Endothelial cell of umbilical vein (primary cell): ENCODE data around the gene CRAT. TPM values are rescaled to one million over a fixed set of nuclear protein-coding genes. Genes with fewer than 3 reads are reported as not detected.

Experiments used
- BruUV-seq: library from RNA; stranded (reverse); fragments of 400-500 nt; replicated peaks from 2 replicates; lab custom pipeline; 2021; lab: Mats Ljungman, UMichigan
- CTCF ChIA-PET: fragments of 300-600, 350-600 bp; sonication (Branson Sonifier 250); formaldehyde crosslinking; loops from one replicate; lab custom pipeline; 2021; ENCODE audit warnings: antibody characterized with exemption, inconsistent platforms; lab: Charles Lee
- POLR2A ChIA-PET: fragments of 300-600, 350-600 bp; sonication (Branson Sonifier 250); formaldehyde crosslinking; loops from one replicate; lab custom pipeline; 2021; ENCODE audit warnings: antibody characterized with exemption, inconsistent platforms; lab: Charles Lee
- DNase-seq: peaks from one replicate; pipeline ENCODE4 v3.0.0-alpha.2; 2011; ENCODE audit warnings: low read depth, low spot score
- FAIRE-seq: peaks from 2 replicates; lab custom pipeline; 2011; peaks lifted over from hg19 to GRCh38; lab: Jason Lieb, UNC
- H2AFZ ChIP-seq: 2 replicates; pipeline ENCODE4 v1.6.0; 2012; ENCODE audit warnings: low read depth, low read length, control low read depth, inconsistent platforms
- H3K27ac ChIP-seq: 2 replicates; pipeline ENCODE4 v1.5.1; 2011; ENCODE audit warnings: low read depth, mild to moderate bottlenecking, control low read depth, low read length, moderate library complexity; ENCODE audit not compliant: insufficient read depth
- H3K27me3 ChIP-seq, 2 experiments: 2 replicates each; pipeline versions ENCODE4 v1.6.0 to v1.6.1; 2011; ENCODE audit warnings: low read length in 2 of 2, mixed read lengths in 1 of 2; ENCODE audit not compliant: control insufficient read depth in 2 of 2, insufficient read depth in 2 of 2
- H3K36me3 ChIP-seq, 2 experiments: 2 replicates in 1 of 2; 3 replicates in 1 of 2; pipeline ENCODE4 v1.5.1; 2011; ENCODE audit warnings: low read length in 2 of 2, mild to moderate bottlenecking in 1 of 2, moderate library complexity in 1 of 2; ENCODE audit not compliant: control insufficient read depth in 2 of 2, insufficient read depth in 2 of 2; ENCODE audit errors: extremely low read depth in 1 of 2
- H3K4me1 ChIP-seq: 3 replicates; pipeline ENCODE4 v1.5.1; 2011; ENCODE audit warnings: mild to moderate bottlenecking, low read length; ENCODE audit not compliant: control insufficient read depth, insufficient read depth; ENCODE audit errors: extremely low read depth
- H3K4me2 ChIP-seq: 2 replicates; pipeline ENCODE4 v1.6.1; 2011; ENCODE audit warnings: low read length, control low read depth, mixed read lengths; ENCODE audit not compliant: insufficient read depth
- H3K4me3 ChIP-seq, 3 experiments: fragments of 200-600 bp in 1 of 3; sonication (generic), shearing (Covaris generic) in 1 of 3; replicated peaks in 1 of 3; 2 replicates each; pipeline ENCODE4 v1.5.1; 2011 to 2016; ENCODE audit warnings: control low read depth in 3 of 3, low read length in 3 of 3, mild to moderate bottlenecking in 2 of 3, inconsistent platforms in 1 of 3, low read depth in 1 of 3, moderate library complexity in 1 of 3; ENCODE audit not compliant: insufficient read depth in 1 of 3
- H3K79me2 ChIP-seq: 2 replicates; pipeline ENCODE4 v1.6.0; 2012; ENCODE audit warnings: low read length, inconsistent platforms; ENCODE audit not compliant: control insufficient read depth, insufficient read depth
- H3K9ac ChIP-seq: replicated peaks from 2 replicates; pipeline ENCODE3; 2011; ENCODE audit warnings: low read length, control low read depth; ENCODE audit not compliant: insufficient read depth; ENCODE audit errors: extremely low read depth
- H3K9me1 ChIP-seq: replicated peaks from 3 replicates; pipeline ENCODE4 v1.6.0; 2011; ENCODE audit warnings: mild to moderate bottlenecking, low read length; ENCODE audit not compliant: control insufficient read depth, insufficient read depth; ENCODE audit errors: extremely low read depth
- H3K9me3 ChIP-seq: replicated peaks from 2 replicates; pipeline ENCODE4 v1.5.1; 2012; ENCODE audit warnings: low read length, inconsistent platforms; ENCODE audit not compliant: control insufficient read depth, insufficient read depth
- H4K20me1 ChIP-seq: replicated peaks from 2 replicates; pipeline ENCODE3; 2011; ENCODE audit warnings: mild to moderate bottlenecking, low read length; ENCODE audit not compliant: control insufficient read depth, insufficient read depth; ENCODE audit errors: extremely low read depth
- EZH2 ChIP-seq: IDR thresholded peaks from 2 replicates; pipeline ENCODE4 v1.6.1; 2012; ENCODE audit warnings: borderline replicate concordance, low read depth, mild to moderate bottlenecking, moderate library complexity, low read length, inconsistent platforms; ENCODE audit not compliant: severe bottlenecking
- FOS ChIP-seq: IDR thresholded peaks from 2 replicates; pipeline ENCODE4 v1.6.1; 2011; ENCODE audit warnings: mild to moderate bottlenecking, low read length, moderate library complexity, borderline replicate concordance; ENCODE audit not compliant: insufficient read depth
- GATA2 ChIP-seq: IDR thresholded peaks from 2 replicates; pipeline ENCODE4 v1.7.0; 2011; ENCODE audit warnings: low read depth, mild to moderate bottlenecking, moderate library complexity, mixed read lengths, low read length; ENCODE audit not compliant: insufficient read length, insufficient read depth
- JUN ChIP-seq: IDR thresholded peaks from 2 replicates; pipeline ENCODE4 v1.6.1; 2011; ENCODE audit warnings: borderline replicate concordance, low read depth; ENCODE audit not compliant: insufficient read length, insufficient read depth
- MAX ChIP-seq: IDR thresholded peaks from 2 replicates; pipeline ENCODE4 v1.6.1; 2011; ENCODE audit not compliant: insufficient read depth, insufficient read length
- MYC ChIP-seq: IDR thresholded peaks from one replicate; pipeline ENCODE4 v1.6.1; 2011; ENCODE audit warnings: mild to moderate bottlenecking, low read depth, low read length
- POLR2A ChIP-seq: IDR thresholded peaks from 2 replicates; pipeline ENCODE4 v1.6.1; 2012; ENCODE audit warnings: low read depth, mild to moderate bottlenecking, control low read depth, low read length
- POLR2AphosphoS5 ChIP-seq: IDR thresholded peaks from 2 replicates; pipeline ENCODE4 v1.6.1; 2012; ENCODE audit warnings: low read depth, mild to moderate bottlenecking, control low read depth, low read length, moderate library complexity; ENCODE audit not compliant: insufficient read depth
- dilution Hi-C: fragments of 300-500 bp; cut with MboI; formaldehyde crosslinking; loops from one replicate; pipeline ENCODE4 v1.15.0; 2019; ENCODE audit warnings: low sequenced_read_pairs; ENCODE audit not compliant: extremely low pct_ligation_motif_present
- intact Hi-C: fragments of 100-400 bp; cut with micrococcal nuclease; formaldehyde crosslinking; loops from one replicate; pipeline ENCODE4 v1.10.0; 2022
- polyA plus RNA-seq, 4 experiments: library from polyadenylated mRNA; depleted of rRNA in 3 of 4; stranded (reverse) in 3 of 4; unstranded in 1 of 4; fragments of >200 nt; gene quantifications; 2 replicates each; pipeline versions ENCODE4 v1.2.1 to v1.2.3, GENCODE V29; 2011 to 2012; ENCODE audit warnings: missing spikeins in 1 of 4
- total RNA-seq: library from RNA; stranded (reverse); gene quantifications from 2 replicates; pipeline ENCODE4 v1.2.3, GENCODE V29; 2021
- TF ChIP-seq, protein P1 (sequence below), 2 donors: IDR thresholded peaks; 1 replicate in 1 of 2; 2 replicates in 1 of 2; pipeline ENCODE4 v1.5.1; 2011; ENCODE audit warnings: low read length in 2 of 2, mild to moderate bottlenecking in 2 of 2, moderate library complexity in 2 of 2, control low read depth in 1 of 2, inconsistent platforms in 1 of 2, low read depth in 1 of 2; ENCODE audit not compliant: insufficient read depth in 1 of 2; ENCODE audit errors: extremely low read depth in 1 of 2

Gene CRAT
- total and polyA plus RNA-seq, 2 donors (not counting 3 experiments of a cell fraction or from before 2014, with no cell fraction given): 34.2 to 55.3 TPM

- Histone ChIP-seq H3K27me3 (no peaks in the 10 kb centered on the region), H3K9me1 (no peaks in the 10 kb centered on the region), H2AFZ (no peak overlapping the region), H3K4me3 (peak overlapping the region in 1 of 3 experiments; percentile 31), H3K4me1 (peaks cover 55% of the 10 kb centered on the region), H3K79me2 (peaks cover 4% of the 10 kb centered on the region), H3K9me3 (no peaks in the 10 kb centered on the region), H3K27ac (peak overlapping the region; percentile 99), H3K4me2 (peak overlapping the region; percentile 75), H4K20me1 (no peaks in the 10 kb centered on the region), H3K9ac (peak overlapping the region; percentile 99), H3K36me3 (peaks cover 6 to 7% of the 10 kb centered on the region in 2 experiments)
- no TSS peak for BruUV-seq
- intact Hi-C loops (loop anchor here (1.0 to 5.0 kb wide), 7 partner anchors 34 to 642 kb away; no protein-coding TSS in a partner anchor), dilution Hi-C loops (no loop called here)
- DNase-seq: peak; percentile 98
- FAIRE-seq: peak; percentile 99
- CTCF ChIA-PET: interaction anchor here (0.7 to 9.5 kb wide), 21 partner anchors 8 to 650 kb away, joined by 3 to 287 read pairs (median 6); partner anchors contain the start of genes C9orf50, IER5L and NTMT1
- POLR2A ChIA-PET: interaction anchor here (0.7 to 2.8 kb wide), 6 partner anchors 28 to 484 kb away, joined by 3 to 39 read pairs (median 6); partner anchors contain the start of gene IER5L
- TF ChIP-seq FOS (peak; percentile 99), JUN (peak; percentile 96), POLR2A (peak; percentile 85), MYC (no peak), MAX (no peak), POLR2AphosphoS5 (peak; percentile 98), EZH2 (no peak), GATA2 (no peak)
- TF ChIP-seq, protein P1, sequence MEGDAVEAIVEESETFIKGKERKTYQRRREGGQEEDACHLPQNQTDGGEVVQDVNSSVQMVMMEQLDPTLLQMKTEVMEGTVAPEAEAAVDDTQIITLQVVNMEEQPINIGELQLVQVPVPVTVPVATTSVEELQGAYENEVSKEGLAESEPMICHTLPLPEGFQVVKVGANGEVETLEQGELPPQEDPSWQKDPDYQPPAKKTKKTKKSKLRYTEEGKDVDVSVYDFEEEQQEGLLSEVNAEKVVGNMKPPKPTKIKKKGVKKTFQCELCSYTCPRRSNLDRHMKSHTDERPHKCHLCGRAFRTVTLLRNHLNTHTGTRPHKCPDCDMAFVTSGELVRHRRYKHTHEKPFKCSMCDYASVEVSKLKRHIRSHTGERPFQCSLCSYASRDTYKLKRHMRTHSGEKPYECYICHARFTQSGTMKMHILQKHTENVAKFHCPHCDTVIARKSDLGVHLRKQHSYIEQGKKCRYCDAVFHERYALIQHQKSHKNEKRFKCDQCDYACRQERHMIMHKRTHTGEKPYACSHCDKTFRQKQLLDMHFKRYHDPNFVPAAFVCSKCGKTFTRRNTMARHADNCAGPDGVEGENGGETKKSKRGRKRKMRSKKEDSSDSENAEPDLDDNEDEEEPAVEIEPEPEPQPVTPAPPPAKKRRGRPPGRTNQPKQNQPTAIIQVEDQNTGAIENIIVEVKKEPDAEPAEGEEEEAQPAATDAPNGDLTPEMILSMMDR (IDR thresholded peaks at IDR 0.05; ENCODE audit: extremely low read depth in 1 of 2, insufficient read depth in 1 of 2, low read depth in 1 of 2, low read length in 2 of 2): no peak
Observed at GRCh38 chr9:129139993-129140396, 29.4 kb upstream of the CRAT start.
